ENCODE results near the gene CSAD.

Gene CSAD

DNA sequence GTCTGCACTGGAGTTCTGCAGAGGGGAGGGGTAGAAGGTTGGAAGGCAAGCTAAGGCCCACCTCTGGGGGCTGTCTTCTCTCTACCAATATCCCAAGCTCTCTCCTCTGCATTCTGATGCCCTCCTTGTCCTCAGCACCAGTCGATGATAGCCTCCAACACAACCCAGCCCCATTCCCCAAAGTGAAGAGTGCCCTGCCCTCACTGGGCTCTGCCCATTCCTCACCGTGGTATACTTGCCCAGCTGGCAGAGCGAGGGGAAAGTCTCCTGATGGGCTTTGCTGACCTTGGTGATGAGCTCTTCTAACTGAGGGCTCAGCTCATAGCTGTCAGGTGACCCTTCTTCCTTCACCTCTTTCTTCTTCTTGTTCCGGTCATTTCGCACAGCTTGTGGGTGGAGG, 33.5 kb upstream of the CSAD start:
- Histone ChIP-seq H3F3A (ENCODE audit: insufficient read depth, low read length) (peaks cover 27% of the 10 kb centered on the region), H3K9ac (ENCODE audit: low read length) (no peak overlapping the region), H3K4me3 (ENCODE audit: low read length) (no peak overlapping the region), H4K20me1 (ENCODE audit: insufficient read depth, low read length) (no peaks in the 10 kb centered on the region), H3K4me1 (ENCODE audit: low read length) (peaks cover 25% of the 10 kb centered on the region; the same call in 1 of the 2 replicates), H3K9me3 (replicated peaks; ENCODE audit: insufficient read depth, low read length) (no peaks in the 10 kb centered on the region), H3K4me2 (ENCODE audit: low read depth, low read length) (no peak overlapping the region), H3K27me3 (replicated peaks; ENCODE audit: insufficient read depth, low read length) (no peaks in the 10 kb centered on the region), H3K36me3 (replicated peaks; ENCODE audit: insufficient read depth, low read length) (no peaks in the 10 kb centered on the region), H3K79me2 (ENCODE audit: low read length) (peaks cover 49% of the 10 kb centered on the region), H2AFZ (ENCODE audit: low read length) (no peak overlapping the region), H3K27ac (ENCODE audit: low read length) (no peak overlapping the region), H3K9me2 (replicated peaks; ENCODE audit: insufficient read depth, low read length) (no peaks in the 10 kb centered on the region)
- no peak for DNase-seq
- TF ChIP-seq, protein P1, sequence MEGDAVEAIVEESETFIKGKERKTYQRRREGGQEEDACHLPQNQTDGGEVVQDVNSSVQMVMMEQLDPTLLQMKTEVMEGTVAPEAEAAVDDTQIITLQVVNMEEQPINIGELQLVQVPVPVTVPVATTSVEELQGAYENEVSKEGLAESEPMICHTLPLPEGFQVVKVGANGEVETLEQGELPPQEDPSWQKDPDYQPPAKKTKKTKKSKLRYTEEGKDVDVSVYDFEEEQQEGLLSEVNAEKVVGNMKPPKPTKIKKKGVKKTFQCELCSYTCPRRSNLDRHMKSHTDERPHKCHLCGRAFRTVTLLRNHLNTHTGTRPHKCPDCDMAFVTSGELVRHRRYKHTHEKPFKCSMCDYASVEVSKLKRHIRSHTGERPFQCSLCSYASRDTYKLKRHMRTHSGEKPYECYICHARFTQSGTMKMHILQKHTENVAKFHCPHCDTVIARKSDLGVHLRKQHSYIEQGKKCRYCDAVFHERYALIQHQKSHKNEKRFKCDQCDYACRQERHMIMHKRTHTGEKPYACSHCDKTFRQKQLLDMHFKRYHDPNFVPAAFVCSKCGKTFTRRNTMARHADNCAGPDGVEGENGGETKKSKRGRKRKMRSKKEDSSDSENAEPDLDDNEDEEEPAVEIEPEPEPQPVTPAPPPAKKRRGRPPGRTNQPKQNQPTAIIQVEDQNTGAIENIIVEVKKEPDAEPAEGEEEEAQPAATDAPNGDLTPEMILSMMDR (IDR thresholded peaks at IDR 0.05; ENCODE audit: low read length): no peak
- TF ChIP-seq EZH2phosphoT487 (IDR thresholded peaks at IDR 0.05; ENCODE audit: low read length) (no peak), EZH2 (optimal IDR thresholded peaks at IDR 0.05; ENCODE audit: low read depth, low read length) (no peak)

DNA sequence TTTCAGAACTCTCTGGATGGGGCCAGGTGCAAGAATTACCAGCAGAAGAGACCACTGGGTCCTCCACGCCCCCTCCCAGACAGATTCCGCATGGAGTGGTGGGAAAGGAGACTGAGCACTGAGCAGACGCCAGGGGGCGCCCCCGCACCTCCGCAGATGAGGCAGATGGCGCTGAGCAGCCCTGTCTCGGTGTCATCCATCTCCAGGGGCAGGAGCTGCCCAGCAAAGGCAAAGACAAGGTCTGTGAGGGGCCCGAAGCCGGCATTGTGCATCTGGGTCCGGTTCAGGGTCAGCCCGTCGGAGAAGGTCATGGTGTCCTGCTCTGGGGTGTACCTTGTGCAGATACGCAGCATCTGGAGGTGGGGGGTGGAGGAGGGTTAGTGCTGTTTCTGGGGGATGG, 32.6 kb upstream of the CSAD start:
- H3K27me3 ChIP-seq (replicated peaks; ENCODE audit: insufficient read depth, low read length): no peaks in the 10 kb centered on the region
- H3K9me3 ChIP-seq (replicated peaks; ENCODE audit: insufficient read depth, low read length): no peaks in the 10 kb centered on the region
- H3K36me3 ChIP-seq (replicated peaks; ENCODE audit: insufficient read depth, low read length): no peaks in the 10 kb centered on the region
- H3K4me2 ChIP-seq (ENCODE audit: low read depth, low read length): no peak overlapping the region
- TF ChIP-seq EZH2phosphoT487 (IDR thresholded peaks at IDR 0.05; ENCODE audit: low read length) (no peak), EZH2 (optimal IDR thresholded peaks at IDR 0.05; ENCODE audit: low read depth, low read length) (no peak)
- TF ChIP-seq, protein P1 (IDR thresholded peaks at IDR 0.05; ENCODE audit: low read length): peak; percentile 95
- H3K9ac ChIP-seq (ENCODE audit: low read length): no peak overlapping the region
- peak; percentile 81 for DNase-seq
- no peak overlapping the region for H3K27ac ChIP-seq (ENCODE audit: low read length)
- H2AFZ ChIP-seq (ENCODE audit: low read length): no peak overlapping the region
- no peak overlapping the region for H3K4me3 ChIP-seq (ENCODE audit: low read length)
- H3F3A ChIP-seq (ENCODE audit: insufficient read depth, low read length): peaks cover 35% of the 10 kb centered on the region
- H3K79me2 ChIP-seq (ENCODE audit: low read length): peaks cover 52% of the 10 kb centered on the region
- no peaks in the 10 kb centered on the region for H4K20me1 ChIP-seq (ENCODE audit: insufficient read depth, low read length)
- H3K9me2 ChIP-seq (replicated peaks; ENCODE audit: insufficient read depth, low read length): no peaks in the 10 kb centered on the region
- H3K4me1 ChIP-seq (ENCODE audit: low read length): peaks cover 27% of the 10 kb centered on the region

DNA sequence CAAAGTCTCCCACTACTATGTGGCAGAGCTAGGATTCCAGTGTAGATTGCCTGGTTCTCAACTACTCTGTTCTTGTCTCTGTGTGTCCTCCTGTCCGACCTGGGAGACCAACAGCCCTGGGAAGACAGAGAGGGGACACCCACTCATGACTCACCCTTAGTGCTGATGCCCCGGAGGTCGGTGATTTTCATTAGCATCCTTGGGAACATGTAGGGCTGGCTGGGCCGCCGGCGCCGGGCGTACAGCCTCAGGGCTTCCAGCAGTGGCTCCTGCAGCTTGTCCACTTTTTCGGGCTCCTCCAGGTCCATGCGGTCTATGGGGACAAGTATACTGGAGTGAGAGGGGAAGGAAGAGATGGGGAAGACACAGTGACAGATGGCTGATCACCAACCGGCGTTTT, 32.2 kb upstream of the CSAD start:
- Histone ChIP-seq H3F3A (ENCODE audit: insufficient read depth, low read length) (peaks cover 40% of the 10 kb centered on the region), H3K9me3 (replicated peaks; ENCODE audit: insufficient read depth, low read length) (no peaks in the 10 kb centered on the region), H4K20me1 (ENCODE audit: insufficient read depth, low read length) (no peaks in the 10 kb centered on the region), H3K9me2 (replicated peaks; ENCODE audit: insufficient read depth, low read length) (no peaks in the 10 kb centered on the region), H3K4me3 (ENCODE audit: low read length) (no peak overlapping the region), H3K27ac (ENCODE audit: low read length) (no peak overlapping the region), H3K4me2 (ENCODE audit: low read depth, low read length) (no peak overlapping the region), H3K9ac (ENCODE audit: low read length) (no peak overlapping the region), H3K36me3 (replicated peaks; ENCODE audit: insufficient read depth, low read length) (no peaks in the 10 kb centered on the region), H2AFZ (ENCODE audit: low read length) (no peak overlapping the region), H3K79me2 (ENCODE audit: low read length) (peaks cover 52% of the 10 kb centered on the region), H3K27me3 (replicated peaks; ENCODE audit: insufficient read depth, low read length) (no peaks in the 10 kb centered on the region), H3K4me1 (ENCODE audit: low read length) (peaks cover 31% of the 10 kb centered on the region)
- DNase-seq: no peak
- TF ChIP-seq EZH2 (optimal IDR thresholded peaks at IDR 0.05; ENCODE audit: low read depth, low read length) (no peak), EZH2phosphoT487 (IDR thresholded peaks at IDR 0.05; ENCODE audit: low read length) (no peak)
- TF ChIP-seq, protein P1 (IDR thresholded peaks at IDR 0.05; ENCODE audit: low read length): no peak

Measured in MM.1S (cell line).